Measurements from ENCODE around the gene CHAF1A.

DNA sequence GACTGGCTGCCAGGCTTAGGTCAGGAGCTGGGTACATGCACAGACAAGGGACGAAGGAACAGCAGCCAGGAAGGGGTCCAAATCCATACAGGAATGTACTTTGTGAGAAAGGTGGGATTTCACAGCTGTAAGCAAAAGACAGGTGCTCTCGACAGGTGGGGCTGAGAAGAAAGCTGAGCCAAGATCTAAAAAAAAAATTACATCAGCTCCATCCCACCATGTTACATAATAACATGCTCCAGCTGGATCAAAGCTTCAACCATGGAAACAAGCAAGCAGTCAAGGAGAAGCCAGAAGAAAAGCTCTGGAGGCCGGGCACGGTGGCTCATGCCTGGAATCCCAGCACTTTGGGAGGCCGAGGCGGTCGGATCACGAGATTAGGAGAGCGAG, 47.2 kb downstream of the CHAF1A start:
- TF ChIP-seq, protein P1, sequence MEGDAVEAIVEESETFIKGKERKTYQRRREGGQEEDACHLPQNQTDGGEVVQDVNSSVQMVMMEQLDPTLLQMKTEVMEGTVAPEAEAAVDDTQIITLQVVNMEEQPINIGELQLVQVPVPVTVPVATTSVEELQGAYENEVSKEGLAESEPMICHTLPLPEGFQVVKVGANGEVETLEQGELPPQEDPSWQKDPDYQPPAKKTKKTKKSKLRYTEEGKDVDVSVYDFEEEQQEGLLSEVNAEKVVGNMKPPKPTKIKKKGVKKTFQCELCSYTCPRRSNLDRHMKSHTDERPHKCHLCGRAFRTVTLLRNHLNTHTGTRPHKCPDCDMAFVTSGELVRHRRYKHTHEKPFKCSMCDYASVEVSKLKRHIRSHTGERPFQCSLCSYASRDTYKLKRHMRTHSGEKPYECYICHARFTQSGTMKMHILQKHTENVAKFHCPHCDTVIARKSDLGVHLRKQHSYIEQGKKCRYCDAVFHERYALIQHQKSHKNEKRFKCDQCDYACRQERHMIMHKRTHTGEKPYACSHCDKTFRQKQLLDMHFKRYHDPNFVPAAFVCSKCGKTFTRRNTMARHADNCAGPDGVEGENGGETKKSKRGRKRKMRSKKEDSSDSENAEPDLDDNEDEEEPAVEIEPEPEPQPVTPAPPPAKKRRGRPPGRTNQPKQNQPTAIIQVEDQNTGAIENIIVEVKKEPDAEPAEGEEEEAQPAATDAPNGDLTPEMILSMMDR (IDR thresholded peaks at IDR 0.05), result no peak
- no peak for TF ChIP-seq ZFX (IDR thresholded peaks at IDR 0.05; ENCODE audit: borderline replicate concordance)

All from 22Rv1 (cell line).